Ramos (cell line): ENCODE measurements around the gene ZNF488.

Experiments
- in situ Hi-C: fragments of 300-500 bp; cut with MboI; formaldehyde crosslinking; loops from one replicate; pipeline ENCODE4 v1.14.3; 2022; ENCODE audit warnings: low sequenced_read_pairs; ENCODE audit not compliant: unreplicated experiment

The ZNF488 gene

DNA sequence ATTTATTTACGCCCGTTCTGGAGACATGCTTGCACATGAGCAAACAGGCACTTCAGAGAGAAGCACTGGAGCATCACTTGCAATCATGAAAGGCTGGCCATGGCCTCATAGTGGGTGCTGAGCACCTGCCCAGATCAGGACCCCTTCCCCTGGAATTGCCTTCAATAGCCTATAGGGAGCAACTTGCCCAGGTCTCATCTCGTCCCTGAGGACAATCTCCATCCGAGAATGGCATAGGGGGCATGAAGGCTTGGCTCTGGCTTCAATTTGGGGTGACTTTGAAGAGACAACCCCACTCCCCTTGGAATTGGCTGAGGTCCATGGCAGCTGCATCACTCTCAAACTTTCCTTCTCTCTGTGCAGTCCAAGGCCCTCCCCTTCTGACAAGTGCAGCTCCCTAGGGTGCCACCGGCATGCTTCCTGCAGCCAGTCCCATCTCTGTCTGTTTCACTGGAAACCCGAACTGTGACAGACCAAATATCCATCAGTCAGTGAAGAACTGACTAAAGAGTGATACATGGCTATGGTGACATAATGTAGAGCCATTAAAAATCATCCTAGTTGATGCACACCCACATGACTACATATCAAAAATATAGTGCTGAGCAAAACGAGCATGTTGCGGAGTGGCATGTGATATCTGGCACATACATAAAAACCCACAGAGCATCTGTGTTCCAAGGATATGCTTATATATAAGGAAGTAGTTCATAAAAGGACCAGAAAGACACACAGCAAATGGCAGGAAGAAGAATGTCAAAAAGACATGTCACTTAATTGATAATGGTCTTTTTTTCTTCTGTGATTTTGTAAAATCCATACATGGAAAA lies 49.4 kb downstream of the ZNF488 start:
- in situ Hi-C loops: no loop called here

DNA sequence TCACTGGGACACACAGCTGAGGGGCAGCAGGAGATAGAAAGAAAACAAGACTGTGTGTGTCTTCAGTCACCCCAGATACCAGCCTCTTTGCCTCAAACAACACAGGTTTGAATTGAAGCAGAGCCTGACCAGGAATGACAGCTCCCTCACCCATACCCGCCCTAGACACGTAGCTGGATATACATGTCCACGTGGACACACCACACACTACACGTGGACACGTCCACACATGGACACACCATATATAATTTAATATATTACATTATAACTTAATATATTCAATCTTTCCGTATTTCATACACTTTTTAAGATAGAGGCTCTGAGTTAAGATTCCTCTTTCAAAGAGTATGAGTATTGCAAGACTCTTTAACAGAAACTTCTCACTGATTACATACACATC lies 50.6 kb downstream of the ZNF488 start:
- in situ Hi-C loops: no loop called here

DNA sequence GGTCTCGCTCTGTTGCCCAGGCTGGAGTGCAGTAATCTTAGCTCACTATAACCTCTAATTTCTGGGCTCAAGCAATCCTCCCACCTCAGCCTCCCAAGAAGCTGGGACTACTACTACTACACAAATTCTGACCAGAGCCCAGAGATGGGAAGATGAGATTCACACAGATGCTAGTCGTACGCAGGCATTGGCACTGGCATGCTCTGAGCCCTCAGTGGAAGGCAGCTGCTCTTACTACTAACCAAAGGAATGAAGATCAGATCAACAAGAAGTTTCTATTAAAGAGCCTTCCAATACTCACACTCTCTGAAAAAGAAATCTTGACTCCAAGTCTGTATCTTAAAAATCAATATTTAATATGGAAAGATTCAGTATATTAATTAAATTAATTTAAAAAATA lies 51.1 kb downstream of the ZNF488 start:
- in situ Hi-C loops: no loop called here

DNA sequence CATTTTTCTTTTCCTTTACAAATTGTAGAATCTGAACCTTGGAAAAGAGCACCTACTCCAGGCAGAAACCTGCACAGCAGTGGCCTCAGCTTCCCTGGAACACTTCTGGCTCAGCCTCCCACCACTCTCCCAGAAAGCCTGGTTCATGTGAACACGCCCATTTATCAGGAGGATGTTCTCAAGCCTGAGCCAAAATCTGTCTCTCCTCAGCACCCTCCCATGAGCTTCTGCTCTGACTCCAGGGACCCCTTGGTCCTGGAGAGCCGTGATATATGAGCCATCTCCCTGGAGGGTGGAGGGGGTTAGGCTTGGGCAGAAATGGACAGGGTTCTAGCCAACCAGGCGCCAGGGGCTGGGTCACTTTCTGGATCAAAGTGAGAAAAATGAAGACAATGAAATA lies 51.7 kb downstream of the ZNF488 start:
- in situ Hi-C loops: no loop called here

DNA sequence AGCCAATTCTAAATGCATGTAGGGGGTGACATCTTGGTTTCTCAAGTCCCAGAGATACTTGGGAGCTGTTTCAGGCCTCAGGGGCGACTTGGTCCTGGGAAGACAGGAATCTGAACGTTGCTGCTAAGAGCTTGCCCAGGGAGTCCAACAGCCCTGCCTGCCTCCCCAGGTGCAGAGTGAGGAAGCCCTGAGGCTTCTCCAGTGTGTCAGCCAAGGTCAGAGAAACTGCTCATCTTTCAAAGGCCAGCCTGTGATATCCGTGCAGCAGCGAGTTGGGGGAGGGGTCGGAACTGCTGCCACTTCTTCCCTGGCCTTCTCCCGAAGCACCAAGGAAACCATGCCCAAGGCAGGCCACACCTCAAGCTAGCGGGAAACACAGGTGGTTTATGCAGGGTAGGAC lies 52.1 kb downstream of the ZNF488 start:
- in situ Hi-C loops: no loop called here

DNA sequence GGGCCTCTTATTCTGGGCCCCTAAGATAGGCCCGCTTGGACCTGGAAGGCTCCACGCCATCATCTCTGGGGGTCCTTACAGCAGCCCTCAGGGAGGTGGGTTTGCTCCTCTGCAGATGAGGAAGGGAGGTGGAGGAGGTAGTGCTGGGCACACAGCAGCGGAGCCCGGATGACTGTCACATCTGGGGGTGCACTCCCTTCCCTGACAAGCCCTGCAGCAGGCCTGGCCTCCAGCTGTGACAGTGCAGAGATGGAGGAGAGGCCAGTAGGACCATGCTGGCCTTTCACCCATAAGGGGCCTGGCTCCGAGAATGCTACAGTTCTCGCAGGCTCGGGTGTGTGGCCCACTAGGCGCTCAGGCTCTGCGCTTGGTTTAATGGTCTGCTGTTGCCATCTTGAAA lies 52.6 kb downstream of the ZNF488 start:
- in situ Hi-C loops: no loop called here

DNA sequence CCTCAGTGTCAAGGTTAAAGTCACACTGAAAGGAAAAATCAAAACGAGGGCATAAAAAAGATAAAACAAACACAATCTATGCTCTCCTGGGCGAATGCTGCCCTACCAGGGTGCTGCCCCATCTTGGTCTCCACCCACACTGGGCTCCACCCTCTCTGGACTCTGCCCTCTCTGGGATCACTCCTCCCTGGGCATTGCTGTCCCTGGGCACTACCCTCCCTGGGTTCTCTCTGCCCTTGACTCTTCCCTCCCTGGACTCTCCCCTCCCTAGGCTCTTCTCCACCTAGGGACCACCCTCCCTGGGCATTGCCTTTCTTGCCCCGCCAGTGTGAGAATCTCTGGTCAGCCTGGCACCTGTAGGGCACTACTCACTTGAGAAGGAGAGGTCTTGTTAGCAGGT lies 53.3 kb downstream of the ZNF488 start:
- in situ Hi-C loops: no loop called here

DNA sequence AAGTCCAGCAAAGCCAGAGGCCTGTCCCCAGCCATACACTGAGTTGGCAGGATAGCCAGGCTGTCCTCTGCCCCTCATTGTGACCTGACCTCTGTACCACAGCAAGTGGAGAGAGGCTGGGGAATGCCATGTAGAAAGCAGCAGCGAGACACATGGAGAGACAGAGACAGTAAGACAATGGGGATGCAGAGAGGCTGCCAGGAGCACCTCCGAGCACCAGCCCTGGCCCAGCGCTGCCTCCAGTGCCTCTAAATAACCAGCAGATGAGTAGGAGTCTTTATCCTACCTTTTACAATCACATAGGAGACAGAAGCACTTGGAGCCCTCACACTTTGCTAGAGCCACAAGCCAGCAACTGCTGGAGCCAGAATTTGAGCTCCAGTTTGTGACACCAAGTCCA lies 53.7 kb downstream of the ZNF488 start:
- in situ Hi-C loops: no loop called here

DNA sequence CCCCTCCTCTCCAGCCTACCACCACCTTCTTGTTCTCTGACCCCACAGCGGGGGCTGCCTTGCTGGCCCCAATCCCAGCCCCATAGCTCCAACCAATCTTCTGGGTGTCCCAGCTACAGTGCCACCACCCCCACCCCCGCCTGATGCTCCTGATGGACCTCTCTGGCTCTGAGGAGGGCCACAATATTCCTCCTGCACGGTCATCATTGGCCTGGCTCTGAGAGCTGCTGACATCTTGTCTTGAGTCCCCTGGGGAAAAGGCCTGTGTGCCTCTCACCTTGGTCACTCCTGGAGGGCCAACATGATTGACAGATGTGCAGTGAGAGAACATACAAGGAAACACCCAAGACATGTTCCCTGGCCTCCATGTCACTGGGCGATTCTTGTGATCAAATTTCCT lies 54.2 kb downstream of the ZNF488 start:
- in situ Hi-C loops: no loop called here

DNA sequence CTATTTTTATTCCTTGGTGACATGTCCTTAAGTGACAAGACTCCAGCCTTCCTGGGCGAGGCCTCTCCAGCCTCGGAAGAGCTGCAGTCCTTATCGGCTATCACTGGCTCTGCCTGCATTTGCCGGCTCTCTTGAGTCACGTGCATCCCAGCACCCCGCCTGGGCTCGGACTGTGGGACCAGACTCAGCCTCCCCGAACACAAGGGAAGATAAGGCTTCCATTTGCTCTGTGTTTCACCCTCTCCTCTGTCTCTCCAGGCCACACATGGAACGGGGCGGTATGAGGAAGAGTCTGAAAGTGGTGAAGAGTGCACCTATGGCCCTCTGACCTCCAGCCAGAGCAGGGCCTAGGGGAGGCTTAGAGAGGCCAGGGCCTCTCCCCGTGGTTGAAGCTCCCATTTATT lies 57.2 kb downstream of the ZNF488 start:
- in situ Hi-C loops: no loop called here

DNA sequence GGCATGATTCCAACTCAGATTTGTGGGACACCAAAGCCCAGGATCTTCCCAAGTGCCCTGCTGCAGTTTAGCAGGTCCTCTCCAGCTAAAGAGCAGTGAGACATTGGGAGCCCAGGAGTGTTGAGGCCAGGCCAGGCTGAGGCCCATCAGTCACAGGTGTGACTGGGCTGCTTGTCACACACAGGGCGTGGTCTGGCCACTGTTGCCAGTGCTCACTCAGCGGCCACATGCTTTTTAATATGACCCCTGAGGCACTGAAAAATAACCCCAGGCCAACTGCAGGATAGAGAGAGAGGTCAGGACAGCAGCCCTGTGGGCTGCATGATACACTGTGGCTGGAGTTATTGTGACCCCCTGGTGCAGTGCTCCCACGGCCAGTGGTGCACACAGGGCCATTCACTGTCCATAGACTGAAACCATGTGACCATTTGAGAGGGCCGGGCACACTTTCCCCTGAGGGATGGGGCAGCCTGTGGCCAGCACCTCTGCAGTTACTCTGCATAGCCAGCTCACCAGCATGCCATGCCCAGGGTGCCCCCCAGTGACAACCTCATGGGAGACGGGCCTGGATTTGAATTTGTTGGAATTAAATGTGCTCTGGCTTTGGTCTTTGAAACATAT lies 57.7 kb downstream of the ZNF488 start:
- in situ Hi-C loops: no loop called here

DNA sequence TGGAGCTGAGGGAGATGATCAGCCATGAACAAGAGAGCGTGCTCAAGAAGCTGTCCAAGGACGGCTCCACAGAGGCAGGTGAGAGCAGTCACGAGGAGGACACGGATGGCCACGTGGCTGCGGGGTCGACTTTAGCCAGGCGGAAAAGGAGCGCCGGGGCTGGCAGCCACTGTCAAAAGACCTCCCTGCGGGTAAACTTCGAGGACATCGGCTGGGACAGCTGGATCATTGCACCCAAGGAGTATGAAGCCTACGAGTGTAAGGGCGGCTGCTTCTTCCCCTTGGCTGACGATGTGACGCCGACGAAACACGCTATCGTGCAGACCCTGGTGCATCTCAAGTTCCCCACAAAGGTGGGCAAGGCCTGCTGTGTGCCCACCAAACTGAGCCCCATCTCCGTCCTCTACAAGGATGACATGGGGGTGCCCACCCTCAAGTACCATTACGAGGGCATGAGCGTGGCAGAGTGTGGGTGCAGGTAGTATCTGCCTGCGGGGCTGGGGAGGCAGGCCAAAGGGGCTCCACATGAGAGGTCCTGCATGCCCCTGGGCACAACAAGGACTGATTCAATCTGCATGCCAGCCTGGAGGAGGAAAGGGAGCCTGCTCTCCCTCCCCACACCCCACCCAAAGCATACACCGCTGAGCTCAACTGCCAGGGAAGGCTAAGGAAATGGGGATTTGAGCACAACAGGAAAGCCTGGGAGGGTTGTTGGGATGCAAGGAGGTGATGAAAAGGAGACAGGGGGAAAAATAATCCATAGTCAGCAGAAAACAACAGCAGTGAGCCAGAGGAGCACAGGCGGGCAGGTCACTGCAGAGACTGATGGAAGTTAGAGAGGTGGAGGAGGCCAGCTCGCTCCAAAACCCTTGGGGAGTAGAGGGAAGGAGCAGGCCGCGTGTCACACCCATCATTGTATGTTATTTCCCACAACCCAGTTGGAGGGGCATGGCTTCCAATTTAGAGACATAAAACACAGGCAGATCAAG lies 58.5 kb downstream of the ZNF488 start:
- in situ Hi-C loops: no loop called here

DNA sequence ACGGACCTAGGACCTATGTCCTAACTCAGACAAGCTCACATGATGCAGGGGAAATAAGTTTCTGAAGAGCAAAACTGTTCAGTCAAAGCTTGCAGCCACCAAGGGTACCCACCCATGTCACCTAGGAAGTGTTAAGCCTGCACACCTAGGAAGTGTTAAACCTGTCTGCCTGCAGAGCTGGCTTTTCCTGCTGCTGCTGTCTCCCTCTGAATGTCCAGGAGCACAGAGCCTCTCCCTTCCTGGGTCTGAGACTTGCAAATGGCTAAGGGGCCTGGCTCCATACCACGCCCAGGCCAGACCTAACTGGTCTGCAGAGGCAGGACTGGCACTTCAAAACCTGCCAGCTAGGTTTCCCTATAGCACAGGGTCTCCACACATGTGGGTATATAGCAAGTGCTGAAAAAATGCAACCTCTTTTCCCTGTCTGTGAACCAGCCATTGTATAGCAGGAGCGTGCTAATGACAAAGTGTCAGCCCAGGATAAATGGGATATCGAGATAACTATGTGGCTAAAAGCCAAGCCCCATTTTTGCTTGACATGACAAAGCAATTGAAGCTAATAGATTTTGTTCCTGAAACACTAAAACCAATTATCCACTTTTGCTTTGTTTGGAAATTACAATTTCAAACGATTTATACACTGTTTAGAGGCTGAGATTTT lies 60.3 kb downstream of the ZNF488 start:
- in situ Hi-C loops: no loop called here

DNA sequence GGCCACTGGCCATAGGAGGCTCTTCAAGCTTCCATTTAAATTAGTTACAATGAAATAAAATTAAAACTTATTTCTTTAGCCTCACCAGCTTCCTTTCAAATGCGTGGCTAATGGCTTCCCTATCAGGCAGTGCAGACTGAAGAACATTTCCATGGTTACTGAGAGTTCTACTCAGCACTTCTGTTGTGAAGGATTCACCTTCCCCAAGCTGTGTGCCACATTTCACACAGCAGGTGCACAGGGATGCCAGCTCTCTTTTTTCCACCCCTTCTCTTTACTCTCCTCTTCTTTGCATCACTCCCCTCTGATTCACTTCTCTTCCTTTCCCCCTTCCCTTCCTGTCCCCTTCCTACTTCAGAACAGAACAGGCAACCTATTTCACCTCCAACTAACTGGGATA lies 61.0 kb downstream of the ZNF488 start:
- in situ Hi-C loops: no loop called here

DNA sequence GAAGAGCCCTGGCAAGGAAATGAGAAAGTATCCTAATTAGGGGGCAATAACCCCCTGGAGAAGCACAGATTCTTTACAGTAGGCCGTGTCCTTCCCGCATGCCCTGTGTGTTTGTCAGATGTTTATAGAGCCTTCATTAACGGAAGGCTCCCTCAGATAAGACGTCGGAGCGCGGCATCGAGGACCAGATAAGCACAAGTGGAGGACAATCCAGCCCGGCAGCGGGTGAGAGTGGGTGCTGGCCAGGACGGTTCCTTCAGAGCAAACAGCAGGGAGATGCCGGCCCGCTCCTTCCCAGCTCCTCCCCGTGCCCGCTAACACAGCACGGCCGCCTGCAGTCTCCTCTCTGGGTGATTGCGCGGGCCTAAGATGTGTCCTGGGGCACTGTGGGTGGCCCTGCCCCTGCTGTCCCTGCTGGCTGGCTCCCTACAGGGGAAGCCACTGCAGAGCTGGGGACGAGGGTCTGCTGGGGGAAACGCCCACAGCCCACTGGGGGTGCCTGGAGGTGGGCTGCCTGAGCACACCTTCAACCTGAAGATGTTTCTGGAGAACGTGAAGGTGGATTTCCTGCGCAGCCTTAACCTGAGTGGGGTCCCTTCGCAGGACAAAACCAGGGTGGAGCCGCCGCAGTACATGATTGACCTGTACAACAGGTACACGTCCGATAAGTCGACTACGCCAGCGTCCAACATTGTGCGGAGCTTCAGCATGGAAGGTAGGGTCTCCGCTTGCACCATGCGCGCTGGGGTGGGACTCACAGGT lies 61.6 kb downstream of the ZNF488 start, which contains the start of gene GDF2:
Gene GDF2, plus strand, starts transcription at position 155 of the 762 bp plus-strand sequence. Its CDS starts 215 bp downstream, at position 370.
- in situ Hi-C loops: no loop called here

DNA sequence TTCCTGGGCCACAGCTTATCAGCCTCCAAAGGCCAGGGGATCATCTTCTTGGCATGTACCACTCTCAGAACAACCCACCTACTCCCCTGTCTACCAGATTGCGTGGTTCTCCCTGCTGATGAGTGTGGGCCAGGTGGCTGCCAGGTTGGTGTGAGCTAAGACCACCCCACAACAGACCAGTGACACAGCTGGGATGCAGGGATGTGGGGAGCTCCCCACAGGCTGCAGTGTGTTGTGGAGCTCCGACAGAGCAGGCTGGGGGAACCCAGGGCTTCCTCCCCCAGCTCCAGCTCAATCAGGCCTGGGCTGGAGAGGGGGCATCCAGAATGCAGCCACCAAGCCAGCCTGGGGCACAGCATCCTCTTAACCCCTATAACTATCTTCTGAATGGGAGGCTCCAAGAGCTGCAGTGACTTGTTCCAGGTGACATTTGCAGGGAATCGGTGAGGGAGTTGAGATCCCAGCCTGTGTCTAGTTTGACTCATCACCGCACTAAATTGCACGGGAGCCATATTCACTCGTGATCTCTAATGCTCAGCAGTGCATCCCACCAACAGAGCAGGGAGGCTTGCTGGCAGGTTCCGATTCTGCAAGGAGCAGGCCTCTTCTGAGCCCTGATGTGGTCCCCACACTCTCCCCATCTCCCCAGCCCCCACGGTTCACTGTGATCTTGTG lies 62.4 kb downstream of the ZNF488 start:
- in situ Hi-C loops: no loop called here

DNA sequence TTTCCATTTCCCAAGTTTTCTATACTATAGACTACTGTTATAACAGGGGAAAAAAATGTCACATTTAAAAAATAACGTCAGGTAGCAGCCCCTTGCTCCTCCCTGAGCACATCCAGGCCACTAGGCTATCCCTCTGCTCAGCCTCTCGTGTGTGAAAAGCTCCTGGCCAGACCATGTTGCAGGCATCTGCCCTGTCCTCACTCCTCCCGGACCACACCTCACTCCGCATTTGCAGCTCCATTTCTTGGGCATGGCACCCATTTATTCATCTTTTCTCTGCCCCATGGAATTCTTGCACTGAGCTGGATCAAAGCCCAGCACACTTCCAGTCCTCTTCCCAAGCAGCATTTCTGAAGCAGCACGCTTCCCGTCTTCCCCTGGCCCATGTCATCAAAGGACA lies 63.3 kb downstream of the ZNF488 start:
- in situ Hi-C loops: no loop called here

DNA sequence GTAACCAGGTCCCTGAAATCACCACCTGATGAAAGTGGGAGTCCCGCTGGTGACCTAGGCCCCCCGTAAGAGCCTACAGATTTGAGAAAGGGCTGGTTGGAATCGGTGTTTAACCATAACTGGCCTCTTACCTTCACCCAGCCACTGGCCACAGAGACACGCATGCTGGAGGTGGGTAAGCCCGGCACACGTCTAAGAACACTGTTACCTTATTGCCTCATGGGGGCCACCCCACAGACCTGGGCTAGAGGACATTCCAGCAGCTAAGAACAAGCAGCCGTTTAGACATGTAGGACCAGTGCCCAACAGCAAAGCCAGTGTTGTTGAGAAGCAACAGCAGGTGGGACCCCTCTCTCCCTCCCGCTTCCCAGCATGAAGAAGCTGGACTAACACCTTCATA lies 64.3 kb downstream of the ZNF488 start:
- in situ Hi-C loops: loop anchor here (5.0 kb wide), 1 partner anchor 277 kb away; no protein-coding TSS in a partner anchor

DNA sequence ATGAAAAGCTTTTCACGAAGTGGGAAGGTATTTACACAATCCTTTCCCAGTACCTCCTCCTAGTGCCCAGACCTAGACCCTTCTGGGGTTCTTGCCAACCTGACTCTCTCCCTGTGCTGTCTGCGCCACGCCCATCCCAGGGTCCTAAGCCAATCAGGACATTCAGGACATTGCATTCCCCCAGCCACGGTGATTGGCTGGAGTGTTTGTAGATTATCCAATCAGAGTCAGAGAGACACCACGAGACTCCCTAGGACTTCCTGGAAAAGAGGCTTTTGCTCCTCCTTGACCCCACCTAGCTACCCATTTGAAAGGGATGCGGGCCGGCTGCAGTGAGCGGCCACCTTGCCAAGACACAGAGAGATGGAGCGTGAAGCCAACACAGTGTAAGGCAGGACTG lies 65.4 kb downstream of the ZNF488 start:
- in situ Hi-C loops: loop anchor here (5.0 kb wide), 1 partner anchor 276 kb away; no protein-coding TSS in a partner anchor
